GM18526 (cell line): ENCODE measurements around the gene COX18.

Source experiments
- POLR2A ChIP-seq: IDR thresholded peaks from 3 replicates; pipeline ENCODE4 v1.6.1; 2011; ENCODE audit not compliant: insufficient read length; ENCODE audit errors: extremely low read depth

Gene COX18

GRCh38 chr4:73067971-73068394 lies 1.5 kb downstream of the COX18 start:
- no peak for TF ChIP-seq POLR2A

DNA sequence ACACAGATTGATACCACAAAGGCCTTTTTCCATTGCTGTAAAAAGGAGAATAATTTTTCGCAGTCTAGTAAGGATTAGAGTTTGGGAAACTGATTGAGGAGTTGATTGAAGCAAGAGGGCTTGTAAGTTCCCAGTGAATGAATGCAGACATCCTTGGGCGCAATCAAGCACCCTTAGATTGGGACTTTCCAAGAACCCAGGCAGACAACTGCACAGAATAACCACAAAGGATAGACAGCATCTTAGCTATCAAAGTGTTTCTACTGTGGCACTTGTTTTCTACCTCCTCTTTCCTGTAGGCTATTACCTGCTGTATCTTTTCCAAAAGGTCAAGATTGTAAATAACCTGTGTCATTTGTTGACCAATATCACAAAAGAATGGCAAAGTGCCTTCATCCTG lies 2.6 kb downstream of the COX18 start:
- no peak for TF ChIP-seq POLR2A

GRCh38 chr4:73066445-73066844 lies 3.1 kb downstream of the COX18 start:
- no peak for TF ChIP-seq POLR2A

GRCh38 chr4:73064536-73064935 lies 5.0 kb downstream of the COX18 start:
- no peak for TF ChIP-seq POLR2A

DNA sequence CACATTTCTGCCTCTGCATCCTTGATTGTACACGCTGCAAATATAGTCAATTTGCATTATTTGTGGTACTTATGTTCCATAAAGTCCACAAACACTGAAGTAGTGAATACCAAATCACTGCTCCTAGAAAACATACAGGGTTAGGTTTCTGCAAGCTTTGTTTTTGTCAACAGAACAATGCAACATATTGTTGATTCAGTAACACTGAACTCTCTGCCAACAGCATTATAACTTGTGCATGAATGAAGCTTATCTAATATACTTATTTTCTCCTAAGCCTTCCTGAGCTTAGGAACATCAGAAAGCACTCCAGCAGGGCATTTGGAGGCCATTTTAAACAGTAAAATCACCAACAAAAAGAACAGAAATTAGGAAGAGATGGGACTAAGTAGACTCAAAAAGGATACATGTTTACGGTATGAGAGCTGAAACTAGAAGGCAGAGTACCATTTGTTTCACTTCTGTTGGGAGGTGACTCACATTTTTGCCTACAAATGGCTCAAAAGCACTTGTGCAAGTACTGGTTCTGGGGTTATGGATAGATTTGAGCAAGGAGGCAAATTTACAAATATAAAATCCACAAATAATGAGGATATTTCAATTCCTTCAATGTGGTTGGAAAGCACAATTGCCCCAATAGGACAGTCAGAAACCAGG lies 14.1 kb downstream of the COX18 start:
- no peak for TF ChIP-seq POLR2A

- no peak for TF ChIP-seq POLR2A
These were observed 15.5 kb downstream of the COX18 start for GRCh38 chr4:73053974-73054480.

DNA sequence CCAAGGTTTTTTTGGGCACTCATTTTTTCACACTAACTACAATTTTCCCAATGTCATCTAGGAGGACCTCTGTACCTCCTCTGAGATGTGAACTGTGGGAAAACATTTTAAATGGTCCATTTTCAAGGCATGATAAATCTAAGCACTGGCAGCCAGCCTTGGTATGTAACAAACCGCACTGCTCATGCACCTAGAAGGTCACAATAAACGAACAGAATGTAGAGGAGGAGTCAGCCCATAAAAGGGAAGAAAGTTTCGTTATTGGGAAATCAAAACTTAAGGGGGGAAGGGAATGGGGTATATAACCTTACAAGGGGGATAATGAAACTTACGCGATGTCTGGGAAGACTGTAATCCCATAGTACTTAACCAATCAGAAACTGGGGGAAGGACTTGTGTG lies 16.4 kb downstream of the COX18 start:
- TF ChIP-seq POLR2A, result no peak

- TF ChIP-seq POLR2A, result no peak
These were observed 17.9 kb downstream of the COX18 start for GRCh38 chr4:73051625-73052024.

- TF ChIP-seq POLR2A, result no peak
These were observed 23.6 kb downstream of the COX18 start for GRCh38 chr4:73045879-73046278.

DNA sequence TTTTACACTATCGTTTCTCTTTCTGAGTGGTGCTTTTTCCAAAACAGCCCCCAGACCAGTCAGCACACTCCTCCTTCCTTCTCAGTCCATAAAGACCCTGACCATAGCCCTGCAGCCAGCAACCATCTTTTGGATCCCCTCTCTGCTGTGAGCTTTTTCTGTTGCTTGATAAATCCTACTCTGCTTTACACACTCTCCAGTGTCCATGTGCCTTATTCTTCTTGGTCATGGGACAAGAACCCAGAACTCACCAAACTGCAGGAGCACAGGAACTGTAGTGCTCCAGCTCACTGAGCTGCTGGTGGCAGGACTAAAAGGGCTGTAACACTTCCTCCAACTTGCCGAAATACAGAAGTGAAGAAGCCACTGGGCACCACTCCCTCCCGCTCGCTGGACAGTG lies 32.5 kb downstream of the COX18 start:
- TF ChIP-seq POLR2A, result no peak

DNA sequence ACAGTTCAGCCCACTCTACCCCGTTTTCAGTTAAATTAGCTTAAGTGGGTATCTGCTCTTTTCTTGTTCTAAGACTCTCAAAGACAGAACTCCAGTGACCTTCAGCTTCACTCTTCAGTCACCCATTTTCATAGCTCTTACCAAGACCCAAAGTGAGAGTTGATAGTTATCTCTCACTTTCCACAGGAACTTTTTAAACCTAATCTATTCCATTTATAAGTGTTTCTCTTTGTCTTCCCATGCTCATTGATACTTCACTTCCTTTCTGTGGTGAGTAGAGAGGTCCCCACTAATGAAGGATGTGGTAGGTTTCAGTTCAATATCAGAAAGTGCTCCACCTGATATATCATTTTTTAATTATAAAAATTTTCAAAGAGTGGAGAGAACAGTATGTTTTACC lies 33.4 kb downstream of the COX18 start:
- no peak for TF ChIP-seq POLR2A

GRCh38 chr4:73034896-73035295 lies 34.6 kb downstream of the COX18 start:
- TF ChIP-seq POLR2A, result no peak

DNA sequence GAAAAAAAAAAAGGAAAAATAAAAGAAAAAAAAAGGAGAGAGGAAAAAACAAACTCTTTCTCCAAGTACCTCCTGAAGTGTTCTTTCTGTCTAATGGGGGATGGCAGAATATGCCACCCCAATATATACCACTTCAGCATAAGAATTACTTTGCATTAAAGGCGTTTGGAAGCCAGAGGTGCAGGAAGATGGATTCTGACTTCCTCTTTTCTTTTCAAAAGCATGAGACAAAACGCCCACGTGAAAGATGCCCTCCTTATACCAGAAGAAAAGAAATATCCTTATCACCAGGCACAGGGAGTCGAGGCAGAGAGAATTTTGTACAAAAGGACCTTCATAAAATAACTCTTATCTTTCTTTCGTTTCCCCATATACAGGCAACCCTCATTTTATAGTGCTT lies 40.9 kb downstream of the COX18 start:
- no peak for TF ChIP-seq POLR2A

GRCh38 chr4:73021634-73022033 lies 47.9 kb downstream of the COX18 start:
- TF ChIP-seq POLR2A, result no peak

DNA sequence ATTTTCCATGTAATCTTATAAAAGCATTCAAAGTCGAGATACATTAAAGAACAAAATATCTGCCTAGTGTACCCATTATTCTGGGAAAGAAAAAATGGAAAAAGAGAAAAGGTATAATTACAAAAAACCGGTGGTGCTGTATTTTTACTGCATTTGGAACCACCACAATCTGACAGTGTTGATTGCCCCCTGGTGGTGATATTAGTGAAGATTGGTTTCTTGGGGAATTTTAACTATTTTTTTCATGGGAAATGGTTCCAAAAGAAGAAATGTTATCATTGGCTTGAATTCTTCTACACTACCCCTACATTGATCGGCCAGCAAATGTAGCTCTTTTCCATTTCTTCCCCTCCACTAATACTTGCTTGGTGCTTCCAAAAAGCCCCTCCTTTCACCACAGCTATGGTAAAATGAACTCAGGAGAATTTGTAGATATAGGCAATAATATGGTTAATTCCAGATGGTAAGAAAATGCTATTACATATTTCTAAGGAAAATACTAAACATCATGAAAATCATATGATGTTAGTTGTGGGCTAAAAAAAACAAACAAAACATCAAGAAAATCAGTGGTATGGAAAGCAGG lies 50.0 kb downstream of the COX18 start:
- no peak for TF ChIP-seq POLR2A

DNA sequence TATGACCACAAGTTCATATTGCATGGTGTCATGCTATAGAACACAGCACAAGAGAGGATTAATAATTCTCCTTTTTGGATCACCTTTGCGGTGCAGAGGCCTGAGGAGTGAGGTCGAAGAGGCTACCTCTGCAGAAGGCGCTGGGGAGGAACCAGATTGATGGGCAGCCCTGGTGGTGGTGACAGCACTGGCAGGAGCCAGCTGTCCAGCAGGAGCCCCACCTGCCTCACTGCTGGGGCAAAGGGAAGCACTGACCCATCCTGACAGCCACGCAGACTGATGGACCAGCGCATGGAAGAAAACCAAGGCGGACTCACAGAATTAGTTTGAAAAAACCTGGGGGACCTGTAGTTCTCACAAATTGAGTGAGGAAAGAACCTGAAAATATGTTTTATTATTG lies 50.9 kb downstream of the COX18 start:
- TF ChIP-seq POLR2A, result no peak

DNA sequence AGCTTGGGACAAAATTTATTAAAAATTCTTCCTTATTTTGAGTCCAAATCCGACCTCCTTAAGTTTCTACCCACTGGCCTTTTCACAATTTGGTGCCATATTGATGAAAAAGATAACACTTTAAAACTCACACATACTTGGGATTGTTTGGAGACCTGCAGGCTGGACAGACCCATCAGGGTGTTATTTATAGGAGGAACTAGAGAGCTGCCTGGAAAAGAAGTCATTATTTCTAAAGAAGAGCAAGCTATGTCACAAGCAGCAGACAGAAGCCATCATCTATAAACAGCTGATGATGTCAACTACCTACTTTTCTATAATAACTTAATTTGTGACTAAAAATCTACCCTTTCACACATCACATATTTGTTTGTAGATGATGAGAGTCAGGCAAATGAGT lies 56.2 kb downstream of the COX18 start:
- no peak for TF ChIP-seq POLR2A

DNA sequence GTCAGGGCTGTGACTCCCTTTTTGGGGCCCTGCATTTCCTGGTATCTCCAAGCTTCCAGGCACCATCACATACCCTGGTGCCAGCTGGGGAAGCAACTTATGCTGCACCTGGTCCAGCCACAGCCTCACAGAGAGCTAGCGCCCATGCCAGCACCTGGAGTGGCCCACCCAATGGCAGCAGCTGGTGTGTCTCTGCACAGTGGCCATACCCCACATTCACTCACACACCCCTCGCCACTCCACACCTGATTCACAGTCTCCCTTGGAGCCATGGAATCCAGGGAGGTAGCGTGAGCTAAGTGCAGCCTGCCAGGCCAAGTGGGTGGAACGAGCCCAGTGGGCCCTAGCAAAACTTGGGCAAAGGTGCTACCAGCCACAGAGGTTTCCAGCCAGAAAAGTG lies 56.8 kb downstream of the COX18 start:
- no peak for TF ChIP-seq POLR2A

DNA sequence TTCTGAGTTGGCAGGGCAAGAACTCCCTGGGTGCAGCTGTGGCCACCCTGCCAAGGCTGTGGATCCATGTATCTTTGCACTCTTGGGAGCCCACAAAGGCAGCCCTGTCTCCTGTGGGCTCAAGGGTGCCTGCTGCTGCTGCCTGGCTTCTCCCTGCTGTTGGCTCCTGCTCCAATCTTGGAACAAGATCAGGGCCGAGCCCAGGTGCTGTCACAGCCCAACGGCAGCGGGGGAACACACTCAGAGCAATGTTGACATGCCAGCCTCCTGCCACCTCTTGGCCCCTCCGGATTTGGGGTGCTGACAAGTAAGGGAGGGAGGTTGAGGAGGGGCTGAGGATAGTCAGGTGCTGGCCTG lies 57.9 kb downstream of the COX18 start:
- no peak for TF ChIP-seq POLR2A
